Globus pallidus (tissue), 1 donor: Measurements from ENCODE around the gene COL6A2.
"Not testable (repeated sequence)": the region's sequence is repeated elsewhere in the genome, so short reads cannot be mapped to it uniquely, and the experiment has no call there.

Experiments used
- DNase-seq: peaks from one replicate; pipeline ENCODE4 v3.0.0-alpha.2; 2015; ENCODE audit warnings: low spot score

The COL6A2 gene

GRCh38 chr21:46097336-46098293 lies at the start of gene COL6A2:
Gene COL6A2 (plus strand): TSS chr21:46098112.
- DNase-seq, result no peak

- no peak for DNase-seq
Observed at GRCh38 chr21:46048926-46049889, 48.7 kb upstream of the COL6A2 start.

- no peak for DNase-seq
Observed at GRCh38 chr21:46049890-46050667, 47.8 kb upstream of the COL6A2 start.

GRCh38 chr21:46050668-46051378 lies 47.1 kb upstream of the COL6A2 start:
- no peak for DNase-seq

GRCh38 chr21:46051379-46051770 lies 46.5 kb upstream of the COL6A2 start:
- DNase-seq, result no peak

GRCh38 chr21:46051821-46052675 lies 45.9 kb upstream of the COL6A2 start:
- DNase-seq, result no peak

- DNase-seq, result no peak
Observed at GRCh38 chr21:46052703-46053651, 44.9 kb upstream of the COL6A2 start.

GRCh38 chr21:46054031-46054430 lies 43.9 kb upstream of the COL6A2 start:
- DNase-seq, result no peak

- no peak for DNase-seq
Observed at GRCh38 chr21:46054451-46054881, 43.4 kb upstream of the COL6A2 start.

GRCh38 chr21:46055863-46056281 lies 42.0 kb upstream of the COL6A2 start:
- no peak for DNase-seq

- no peak for DNase-seq
Observed at GRCh38 chr21:46056450-46056903, 41.4 kb upstream of the COL6A2 start.

- no peak for DNase-seq
Observed at GRCh38 chr21:46057111-46057709, 40.7 kb upstream of the COL6A2 start.

GRCh38 chr21:46057710-46058241 lies 40.1 kb upstream of the COL6A2 start:
- no peak for DNase-seq

GRCh38 chr21:46058431-46059145 lies 39.3 kb upstream of the COL6A2 start:
- DNase-seq, result no peak

GRCh38 chr21:46059195-46059594 lies 38.7 kb upstream of the COL6A2 start:
- DNase-seq, result no peak

GRCh38 chr21:46059711-46060455 lies 38.0 kb upstream of the COL6A2 start:
- not testable (repeated sequence) for DNase-seq

GRCh38 chr21:46060596-46061061 lies 37.3 kb upstream of the COL6A2 start:
- DNase-seq, result no peak
